HG02588 (cell line): ENCODE data around the gene KCNQ1.

Experiments used
- ATAC-seq: cut with Tn5 transposase; IDR thresholded peaks from one replicate; pipeline ENCODE4 v1.9.1; 2021; ENCODE audit warnings: mild to moderate bottlenecking, moderate library complexity; ENCODE audit not compliant: unreplicated experiment

KCNQ1 gene

DNA sequence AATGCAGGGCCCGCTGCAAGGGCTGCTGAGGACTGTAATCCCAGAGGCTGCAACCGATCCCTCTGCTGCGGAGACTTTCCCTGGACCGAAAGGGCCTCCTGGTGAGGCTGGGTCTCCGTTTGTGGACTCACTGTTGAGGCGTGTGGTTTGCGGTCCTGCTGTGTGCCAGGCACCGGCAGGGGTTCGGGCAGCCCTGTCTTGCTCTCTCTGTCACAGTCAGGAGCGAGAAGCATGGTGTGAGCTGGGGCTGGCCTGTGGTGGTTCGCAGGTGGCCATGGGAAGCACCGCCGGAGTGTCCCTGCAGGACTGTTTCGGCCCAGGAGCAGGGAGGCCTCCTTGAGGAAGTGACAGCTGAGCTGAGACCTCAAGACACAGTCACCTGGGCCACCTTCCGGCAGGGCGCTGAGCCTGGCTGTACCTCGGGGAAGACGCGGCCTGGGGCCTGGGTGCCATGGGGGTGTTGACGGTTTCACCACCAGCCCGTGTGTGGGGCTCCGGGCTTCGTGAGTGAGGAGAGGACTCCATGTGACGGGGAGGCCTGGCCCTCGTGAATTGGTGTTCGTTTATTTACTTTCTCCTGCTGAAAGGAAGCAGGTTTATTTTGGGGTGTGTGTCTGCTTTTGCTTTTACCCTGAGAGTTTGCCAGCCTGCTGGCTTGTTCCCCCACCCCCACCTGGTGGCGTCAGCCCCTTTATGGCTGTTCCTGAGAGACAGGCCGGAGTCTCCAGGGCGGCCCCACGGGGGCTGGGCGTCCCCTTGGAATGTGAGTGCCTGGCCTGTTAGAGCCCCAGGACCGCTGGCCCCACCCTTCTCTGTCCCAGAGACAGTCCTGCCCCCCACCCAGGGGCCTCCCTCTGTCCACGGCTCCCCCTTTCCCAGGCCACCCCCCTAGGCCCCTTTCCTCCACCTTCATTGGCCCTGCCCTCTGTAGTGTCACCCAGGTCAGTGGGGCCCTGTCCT is 132.5 kb downstream of the KCNQ1 start:
- no peak for ATAC-seq

DNA sequence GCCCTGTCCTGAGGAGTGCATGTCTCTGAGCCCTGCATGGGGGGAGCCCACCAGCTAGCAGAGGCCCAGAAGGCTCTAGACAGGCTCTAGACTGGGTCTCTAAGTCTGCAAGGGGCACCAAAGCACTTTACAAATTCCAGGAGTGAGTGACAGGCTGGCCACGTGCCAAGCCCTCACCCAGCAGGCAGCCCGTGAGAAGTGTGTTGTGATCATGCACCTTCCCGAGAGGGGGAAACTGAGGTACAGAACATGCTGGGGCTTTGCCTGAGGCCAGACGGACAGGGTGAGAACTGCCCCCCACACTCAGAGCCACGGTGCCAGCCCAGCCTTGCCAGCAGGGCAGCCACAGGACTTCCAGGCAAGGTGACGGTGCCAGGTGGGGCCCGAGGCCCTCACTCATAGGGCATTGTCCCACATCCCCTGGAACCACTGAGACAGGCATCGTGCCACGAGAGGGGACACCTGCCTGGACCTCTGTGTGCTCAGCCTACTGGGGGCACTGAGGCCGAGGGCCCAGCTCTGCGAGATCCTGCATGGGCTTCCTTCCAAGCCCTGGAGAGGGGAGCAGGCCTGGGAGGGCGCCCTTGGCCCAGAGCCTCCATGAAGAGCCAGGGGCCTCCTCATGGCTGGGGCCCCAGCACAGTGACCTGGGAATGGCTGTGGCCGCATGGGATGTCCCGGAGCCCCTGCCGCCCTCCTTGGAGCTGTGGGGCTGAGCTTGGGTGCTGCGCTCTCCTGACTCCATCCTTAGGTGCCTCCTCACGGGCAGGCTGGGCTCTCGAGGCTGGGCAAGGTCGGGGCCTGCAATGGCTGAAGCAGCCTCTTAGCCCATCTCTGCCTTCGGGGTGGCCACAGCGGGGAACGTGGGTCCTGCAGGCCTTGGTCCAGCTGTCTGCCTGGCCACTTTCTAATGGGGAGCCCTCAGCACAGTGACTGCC is 133.5 kb downstream of the KCNQ1 start:
- no peak for ATAC-seq

DNA sequence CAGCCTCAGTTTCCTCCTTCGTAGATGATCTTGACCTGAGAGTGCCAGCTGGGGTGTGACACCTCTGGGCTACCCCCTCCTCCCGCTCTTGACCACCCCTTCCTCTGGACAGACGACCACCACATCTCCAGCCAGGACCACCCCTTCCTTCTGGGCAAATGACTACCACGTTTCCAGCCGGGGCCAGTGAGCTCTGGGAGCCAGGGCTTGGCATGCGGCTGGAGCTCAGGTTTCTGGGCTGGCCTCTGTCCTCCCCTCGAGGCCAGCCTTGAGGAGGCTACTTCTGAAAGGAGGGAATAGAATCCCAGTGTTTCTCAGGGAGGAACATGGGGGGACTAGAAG is 134.1 kb downstream of the KCNQ1 start:
- ATAC-seq: no peak

DNA sequence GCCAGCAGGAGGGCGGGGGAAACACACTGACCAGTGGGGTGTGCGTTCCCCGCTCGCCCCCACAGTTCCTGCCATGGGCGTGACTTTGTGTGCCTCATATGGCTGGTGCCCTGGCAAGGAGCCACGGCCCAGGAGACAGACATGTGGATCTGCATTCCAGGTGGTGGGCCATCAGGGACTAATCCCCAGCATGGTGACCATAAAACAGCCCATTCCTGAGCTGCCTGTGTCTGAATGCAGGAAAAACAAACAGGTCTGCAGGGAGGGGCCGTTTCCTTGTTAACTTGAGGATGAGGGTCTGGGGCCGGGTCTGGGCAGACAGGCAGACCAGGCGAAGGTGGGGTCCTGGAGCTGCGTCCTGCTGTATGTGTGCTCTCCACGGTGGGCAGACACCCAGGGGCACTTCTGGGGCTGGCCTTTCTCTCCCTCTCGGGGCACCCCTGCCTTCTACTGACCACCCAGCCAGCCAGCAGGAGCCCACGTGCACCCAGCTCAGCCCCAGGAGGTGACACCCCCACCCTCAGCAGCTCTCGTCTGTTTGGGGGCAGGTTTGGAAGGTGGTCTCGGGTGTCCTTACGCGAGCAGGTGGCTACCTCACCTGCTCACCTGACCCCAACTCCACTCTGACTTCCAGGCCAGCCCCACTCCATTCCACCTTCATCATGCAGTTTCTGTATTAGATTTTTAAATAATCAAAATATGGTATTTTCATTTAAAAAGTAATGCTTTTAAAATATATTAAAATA is 134.7 kb downstream of the KCNQ1 start:
- ATAC-seq: no peak

DNA sequence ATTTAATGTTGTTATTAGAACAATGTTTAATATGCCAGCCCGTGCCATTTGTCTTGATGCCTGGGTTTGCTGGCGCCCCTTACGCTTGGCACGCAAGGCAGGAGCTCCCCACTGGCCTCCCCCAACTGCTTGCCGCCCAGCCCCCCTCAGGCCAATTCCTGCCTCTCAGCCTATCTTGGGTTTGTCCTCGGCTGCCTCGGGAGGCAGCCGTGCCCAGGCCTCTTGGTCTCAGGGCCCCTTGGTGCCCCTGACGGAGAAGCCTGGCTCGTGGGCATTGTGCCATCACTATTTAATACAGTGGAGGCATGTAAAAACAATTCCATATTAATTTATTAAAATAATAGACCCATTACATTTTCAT is 135.2 kb downstream of the KCNQ1 start:
- no peak for ATAC-seq

DNA sequence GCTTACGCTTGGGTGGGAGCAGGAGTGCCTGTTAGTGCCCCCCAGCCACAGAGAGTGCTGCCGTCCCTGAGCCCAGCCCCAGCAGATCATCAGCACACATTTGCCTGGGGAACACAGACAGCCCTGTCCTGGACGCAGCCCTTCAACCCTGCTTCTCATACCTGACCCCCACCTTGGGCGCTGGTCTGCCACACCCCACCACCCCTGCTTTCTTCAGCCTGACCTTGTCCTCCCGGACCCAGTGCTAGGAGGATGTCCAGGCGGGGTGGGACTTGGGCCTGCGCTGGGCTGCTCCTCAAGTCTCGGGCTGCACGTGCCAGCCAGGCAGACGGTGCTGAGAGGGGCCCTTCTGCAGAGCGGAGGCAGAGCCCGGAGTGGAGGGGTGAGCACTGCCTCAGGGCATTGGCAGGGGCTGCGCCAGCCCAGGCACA is 135.8 kb downstream of the KCNQ1 start:
- ATAC-seq: no peak

DNA sequence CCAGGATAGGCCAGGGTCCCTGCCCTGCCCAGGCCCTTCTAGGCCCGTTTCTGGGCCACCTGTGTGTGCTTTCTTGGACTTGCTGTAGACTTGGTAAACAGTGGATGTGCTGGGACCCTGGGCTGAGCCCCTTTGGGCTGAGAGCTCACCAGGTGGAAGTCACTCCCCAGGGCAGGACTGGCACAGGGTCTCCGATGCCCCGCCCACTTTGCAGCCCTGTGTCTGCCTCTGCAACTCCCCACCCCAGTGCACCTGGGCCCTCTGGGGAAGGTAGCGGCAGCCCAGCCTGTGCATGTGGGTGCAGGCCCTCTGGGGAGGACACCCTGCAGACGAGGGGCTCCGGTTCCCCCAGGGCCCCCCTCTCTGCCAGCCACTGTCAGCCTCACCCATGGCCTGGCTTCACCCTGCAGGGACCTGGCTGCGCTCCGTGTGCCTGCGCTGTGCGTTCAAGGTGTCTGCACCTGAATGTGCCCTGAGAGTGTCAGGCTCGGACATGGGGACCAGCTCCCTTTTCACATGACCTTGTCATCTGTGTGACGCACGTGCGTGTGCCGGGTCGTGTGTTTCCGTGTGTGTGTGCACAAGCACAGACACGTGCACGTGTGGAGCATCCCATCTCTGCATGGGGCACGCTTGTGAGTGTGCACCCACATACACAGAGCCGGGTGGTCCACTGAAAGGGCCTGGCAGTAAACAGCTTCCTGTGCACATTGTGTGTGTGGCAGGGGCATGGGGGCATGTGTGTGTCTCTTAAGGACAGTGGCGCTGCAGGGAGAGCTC is 136.5 kb downstream of the KCNQ1 start:
- no peak for ATAC-seq

DNA sequence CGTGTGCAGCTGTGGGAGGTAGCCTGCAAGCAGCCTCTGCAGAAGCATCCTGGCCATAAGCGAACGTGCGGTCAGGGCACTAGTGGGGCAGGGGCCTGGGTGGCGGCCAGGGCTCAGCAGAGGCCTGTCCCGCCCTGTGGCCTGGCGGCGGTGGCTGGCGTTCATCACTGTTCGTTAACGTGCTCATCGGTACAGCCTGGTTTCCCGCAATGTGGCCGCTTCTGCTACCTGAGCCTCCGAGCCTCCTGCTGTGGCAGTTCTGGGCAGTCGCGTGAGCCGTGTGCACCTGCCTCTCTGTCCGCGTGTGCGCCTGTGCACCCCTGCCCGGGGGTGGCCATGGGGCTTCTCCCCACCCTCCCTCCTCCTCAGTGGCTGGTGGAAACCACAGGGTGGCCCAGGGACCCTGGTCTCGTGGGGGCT is 137.1 kb downstream of the KCNQ1 start:
- no peak for ATAC-seq

DNA sequence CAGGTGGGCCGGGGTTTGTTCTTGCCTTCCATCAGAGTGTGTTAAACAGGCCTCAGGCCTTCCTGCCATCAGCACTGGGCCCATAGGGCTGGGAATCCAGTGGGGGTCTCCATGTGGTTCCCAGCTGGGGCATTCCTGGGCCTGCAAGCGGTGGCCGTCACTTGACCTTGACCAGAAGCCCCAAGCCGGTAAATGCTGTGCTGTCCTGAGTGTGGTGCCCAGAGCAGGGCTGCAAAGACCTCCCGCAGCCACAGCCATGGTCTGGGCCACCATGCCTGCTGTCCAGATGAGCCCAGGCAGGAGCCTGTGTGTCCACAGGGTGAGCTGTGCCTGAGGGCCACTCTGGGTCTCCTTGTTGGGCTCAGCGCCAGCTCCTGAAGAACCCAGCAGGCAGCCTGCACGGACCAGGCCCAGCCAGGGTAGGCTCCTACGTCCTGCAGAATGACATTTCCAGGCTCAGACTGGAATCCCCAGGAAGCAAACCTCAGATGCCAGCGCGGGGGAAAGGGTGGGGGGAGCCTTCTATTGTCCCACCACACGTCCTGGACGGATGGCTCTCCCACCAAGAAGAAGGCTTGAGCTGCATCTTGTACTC is 137.6 kb downstream of the KCNQ1 start:
- ATAC-seq: no peak

DNA sequence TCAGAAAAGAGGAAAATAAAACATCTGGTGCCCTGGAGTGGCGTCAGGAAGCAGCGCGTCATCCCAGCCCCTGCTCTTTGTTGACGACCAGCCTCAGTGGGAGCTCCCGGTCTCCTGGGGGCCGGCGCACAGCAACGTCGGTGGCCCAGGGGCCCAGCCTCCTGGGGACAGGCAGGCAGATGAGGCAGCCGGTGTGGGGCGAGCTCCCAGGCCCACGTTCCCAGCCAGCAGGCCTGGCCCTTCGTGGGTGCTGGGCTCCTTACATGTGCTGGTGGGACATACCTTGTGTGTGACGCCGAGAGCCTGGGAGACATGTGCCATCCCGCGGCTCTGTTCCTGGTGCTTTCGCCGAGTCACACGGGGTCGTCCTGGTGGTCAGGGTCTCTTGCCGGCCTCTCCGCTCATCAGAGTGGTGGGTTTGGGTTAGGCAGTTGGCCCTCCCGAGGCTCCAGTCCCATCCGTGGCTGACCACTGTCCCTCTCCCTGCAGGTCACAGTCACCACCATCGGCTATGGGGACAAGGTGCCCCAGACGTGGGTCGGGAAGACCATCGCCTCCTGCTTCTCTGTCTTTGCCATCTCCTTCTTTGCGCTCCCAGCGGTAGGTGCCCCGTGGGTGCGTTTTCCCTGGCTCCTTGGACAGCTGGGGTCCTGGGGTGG is 138.3 kb downstream of the KCNQ1 start:
- no peak for ATAC-seq

DNA sequence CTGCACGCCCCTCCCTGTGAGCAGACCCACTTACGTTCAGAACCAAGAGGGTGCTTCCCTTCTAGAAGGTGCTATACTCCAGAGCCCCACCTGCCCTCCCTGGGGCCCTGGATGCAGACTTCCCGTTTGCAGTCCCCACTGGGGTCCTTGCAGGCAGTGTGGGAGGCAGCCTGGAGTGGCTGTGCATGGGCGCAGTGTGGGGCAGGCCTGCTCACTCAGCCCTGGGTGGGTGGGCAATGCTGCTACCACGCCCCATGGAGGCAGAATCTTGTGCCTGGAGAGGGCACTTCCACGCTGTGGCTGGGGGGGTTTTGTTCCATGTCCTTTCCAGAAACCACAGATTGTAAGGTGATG is 138.8 kb downstream of the KCNQ1 start:
- ATAC-seq: no peak

DNA sequence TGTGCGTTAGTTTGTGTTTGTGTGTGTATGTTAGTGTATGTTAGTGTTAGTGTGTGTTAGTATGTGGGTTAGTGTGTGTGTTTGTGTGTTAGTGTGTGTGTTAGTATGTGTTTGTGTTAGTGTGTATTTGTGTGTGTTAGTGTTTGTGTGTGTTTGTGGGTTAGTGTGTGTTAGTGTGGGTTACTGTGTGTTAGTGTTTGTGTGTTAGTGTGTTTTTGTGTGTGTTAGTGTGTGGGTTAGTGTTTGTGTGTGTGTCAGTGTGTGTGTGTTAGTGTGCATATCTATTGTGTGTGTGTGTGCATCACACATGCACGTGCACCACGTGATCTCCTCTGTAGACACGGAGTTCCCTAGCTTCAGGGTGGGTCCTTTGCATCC is 139.6 kb downstream of the KCNQ1 start:
- ATAC-seq: no peak

DNA sequence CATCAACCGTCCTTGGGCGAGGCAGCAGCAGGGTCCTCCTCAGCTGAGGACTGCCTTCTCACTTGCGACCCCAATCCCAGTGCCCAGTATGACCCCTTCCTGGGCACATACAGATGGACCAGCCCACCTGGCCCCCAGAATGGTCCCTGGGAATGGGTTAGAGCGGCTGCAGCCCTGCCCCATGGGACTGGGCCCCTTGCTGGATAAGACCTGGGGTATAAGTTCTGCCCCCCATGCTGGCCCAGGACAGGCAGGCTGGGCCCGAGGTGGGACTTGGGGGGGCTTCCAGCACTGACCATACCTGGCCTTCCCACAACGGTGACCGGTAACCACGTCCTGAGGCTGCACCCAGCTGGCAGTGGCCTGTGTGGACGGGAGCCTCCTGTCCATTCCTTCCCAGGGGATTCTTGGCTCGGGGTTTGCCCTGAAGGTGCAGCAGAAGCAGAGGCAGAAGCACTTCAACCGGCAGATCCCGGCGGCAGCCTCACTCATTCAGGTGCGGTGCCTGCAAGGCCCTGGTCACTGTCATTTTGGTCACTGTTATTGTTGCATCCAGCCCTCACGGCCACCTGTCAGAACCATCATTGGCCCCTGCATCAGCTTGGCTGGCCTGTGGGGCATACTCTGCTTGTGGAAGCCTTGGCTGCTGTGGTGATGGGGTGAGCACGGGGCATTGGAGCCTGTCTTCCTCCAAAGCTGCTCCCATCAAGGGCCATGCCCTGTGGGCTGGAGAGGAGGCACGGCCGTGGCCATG is 140.2 kb downstream of the KCNQ1 start:
- no peak for ATAC-seq

DNA sequence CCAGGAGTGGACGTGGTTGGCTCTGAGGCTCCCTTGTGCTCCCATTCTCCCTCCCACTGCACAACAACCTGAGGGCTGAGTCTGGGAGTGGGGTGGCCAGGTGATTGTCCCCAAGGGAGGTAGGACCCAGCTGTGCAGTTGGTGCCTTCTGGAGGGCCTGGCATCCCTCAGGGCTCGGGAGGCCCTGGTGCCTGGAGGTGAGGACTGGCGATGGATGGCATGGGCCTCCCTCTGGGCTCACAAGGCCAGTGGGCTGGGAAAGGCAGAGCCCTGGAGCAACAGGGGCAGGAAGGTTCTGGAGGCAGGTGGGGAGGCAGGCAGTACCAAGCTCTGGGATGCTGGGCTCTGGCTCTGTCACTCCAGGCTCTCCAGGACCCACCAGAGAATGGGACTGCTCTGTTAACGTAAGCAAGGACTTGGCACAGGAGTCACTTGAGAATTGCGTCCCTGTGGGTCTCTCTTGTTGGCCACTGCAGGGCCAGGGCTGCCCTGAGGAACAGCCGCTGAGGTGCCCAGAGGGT is 140.8 kb downstream of the KCNQ1 start:
- no peak for ATAC-seq

DNA sequence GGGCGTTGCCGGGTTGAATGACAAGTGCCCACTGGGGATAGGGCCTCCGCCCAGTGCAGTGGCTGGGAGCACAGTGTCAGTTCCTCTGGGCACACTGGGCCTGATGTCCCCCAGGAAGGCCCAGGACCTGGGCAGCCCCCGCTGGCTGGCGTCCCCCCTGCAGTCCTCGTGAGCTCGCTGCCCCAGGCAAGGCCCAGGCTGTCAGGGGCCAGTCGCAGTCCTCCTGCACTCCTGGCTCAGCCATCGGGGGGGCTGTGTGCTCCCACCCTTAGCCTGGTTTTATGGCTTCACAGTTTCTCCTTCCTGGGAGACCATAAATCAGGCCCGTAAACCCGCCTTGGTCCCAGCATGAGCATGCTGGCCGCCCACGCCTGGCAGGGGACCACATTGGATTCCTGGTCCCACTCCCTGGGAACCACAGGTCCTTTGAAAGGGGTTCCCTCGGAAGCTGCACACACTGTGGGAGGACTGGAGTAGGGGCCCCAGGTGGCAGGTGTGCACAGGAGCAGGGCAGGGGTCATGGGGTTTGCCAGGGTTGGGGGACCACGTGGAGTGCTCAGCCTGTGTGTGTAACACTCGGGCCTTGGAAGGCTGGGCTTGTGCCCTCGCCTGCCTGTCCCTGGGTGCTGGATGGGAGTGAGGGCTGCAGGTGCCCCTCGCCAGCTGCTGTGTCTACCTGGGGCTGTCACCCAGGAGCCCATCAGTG is 141.4 kb downstream of the KCNQ1 start:
- no peak for ATAC-seq

DNA sequence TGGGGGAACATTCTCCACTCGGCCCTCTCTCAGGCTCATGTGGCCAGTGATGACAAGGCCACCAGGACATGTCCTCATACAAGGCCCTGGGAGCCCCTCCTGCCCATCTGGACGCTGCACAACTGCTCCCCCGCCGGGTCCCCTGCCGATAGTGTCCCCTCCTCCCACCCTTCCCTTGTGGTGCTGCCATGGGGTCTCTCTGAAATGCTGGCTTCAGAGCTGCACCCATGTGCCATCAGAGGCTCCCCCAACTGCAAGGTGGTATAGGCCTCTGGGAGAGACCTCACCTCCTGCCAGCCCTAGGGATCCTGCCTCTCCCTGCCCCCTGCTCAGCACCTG is 142.0 kb downstream of the KCNQ1 start:
- ATAC-seq: no peak

DNA sequence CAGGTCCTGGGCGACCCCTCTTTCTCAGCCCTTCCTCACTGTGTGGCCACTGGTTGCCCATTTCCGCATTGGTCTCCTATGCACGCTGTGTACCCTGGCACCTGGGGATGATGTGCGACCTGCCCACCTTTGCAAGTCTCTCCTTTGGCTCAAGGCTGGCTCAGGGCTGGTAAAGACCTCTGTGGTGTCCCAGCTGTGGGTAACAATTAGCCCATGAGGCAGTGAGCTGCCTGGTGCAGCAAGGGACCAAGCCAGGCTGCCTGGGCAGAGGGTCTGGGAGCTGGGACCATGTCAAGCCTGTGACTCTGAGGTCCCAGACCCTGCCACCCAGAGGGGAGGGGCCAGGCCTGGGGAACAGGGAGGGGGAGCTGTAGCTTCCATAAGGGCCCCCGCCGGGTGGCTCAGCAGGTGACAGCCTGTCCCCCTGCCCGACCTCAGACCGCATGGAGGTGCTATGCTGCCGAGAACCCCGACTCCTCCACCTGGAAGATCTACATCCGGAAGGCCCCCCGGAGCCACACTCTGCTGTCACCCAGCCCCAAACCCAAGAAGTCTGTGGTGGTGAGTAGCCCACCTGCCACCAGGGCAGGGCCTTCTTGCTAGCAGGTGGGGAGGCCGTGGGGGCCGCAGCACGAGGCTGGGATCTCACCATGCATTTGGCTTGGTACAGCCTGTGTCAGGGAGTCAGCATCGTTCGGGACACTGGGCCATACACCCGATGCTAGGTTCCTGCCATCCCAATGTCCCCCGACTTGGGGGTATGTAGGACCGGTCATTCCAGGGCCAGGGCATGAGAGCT is 142.5 kb downstream of the KCNQ1 start:
- no peak for ATAC-seq
